Measurements from ENCODE around the gene ABLIM1.
A peak's percentile ranks its signal among the peaks of the same experiment; 100 is the strongest.

Gene ABLIM1

DNA sequence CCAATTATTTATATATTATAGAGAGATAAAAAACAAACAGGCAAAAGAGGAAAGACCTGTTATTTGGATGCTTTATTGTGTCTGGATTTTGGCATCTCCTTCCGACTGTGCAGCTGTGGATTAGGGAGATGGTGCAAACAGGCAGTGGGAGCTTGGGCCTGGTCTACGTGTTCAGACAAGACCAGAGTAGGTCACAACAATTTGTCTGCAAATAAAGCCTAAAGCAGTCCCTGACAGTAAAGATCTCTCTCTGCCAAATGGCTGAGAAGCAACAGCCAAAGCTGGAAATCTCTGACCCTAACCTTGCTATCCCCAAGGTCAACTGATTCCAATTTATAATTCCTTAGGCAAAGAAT lies 82.0 kb downstream of the ABLIM1 start:
- DNase-seq = no peak

DNA sequence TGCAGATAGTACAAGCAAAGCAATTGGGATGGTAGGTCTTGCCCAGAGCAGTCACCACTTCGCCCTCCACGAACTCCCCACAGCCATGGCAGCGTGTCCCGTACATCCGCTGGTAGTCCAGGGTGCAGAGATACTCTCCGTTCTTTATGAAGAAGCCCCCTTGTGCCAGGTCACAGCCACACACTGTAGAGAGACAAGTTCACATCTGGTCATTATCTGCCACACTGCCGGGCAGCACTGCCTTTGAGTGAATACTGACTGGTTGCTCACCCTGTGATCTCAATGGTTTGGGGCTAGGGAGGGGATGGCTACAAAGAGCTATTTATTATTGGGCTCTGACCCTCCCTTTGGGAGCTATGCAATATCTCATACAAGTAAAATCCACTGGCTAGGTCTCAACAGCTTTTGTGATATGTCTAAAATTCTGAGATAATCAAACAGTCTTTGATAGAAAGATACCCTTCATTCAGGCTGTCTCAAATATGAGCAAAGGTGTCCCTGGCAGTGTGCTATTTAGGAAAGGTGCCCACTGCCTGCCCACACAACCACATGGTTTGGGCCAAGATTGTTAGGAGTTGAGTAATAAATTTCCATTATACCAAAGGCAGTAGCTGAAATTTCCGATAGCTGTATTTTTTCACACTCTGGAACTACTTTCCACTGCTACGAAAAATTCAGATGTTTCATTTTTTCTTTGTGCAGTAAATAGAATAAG lies 82.5 kb downstream of the ABLIM1 start:
- no peak for DNase-seq

DNA sequence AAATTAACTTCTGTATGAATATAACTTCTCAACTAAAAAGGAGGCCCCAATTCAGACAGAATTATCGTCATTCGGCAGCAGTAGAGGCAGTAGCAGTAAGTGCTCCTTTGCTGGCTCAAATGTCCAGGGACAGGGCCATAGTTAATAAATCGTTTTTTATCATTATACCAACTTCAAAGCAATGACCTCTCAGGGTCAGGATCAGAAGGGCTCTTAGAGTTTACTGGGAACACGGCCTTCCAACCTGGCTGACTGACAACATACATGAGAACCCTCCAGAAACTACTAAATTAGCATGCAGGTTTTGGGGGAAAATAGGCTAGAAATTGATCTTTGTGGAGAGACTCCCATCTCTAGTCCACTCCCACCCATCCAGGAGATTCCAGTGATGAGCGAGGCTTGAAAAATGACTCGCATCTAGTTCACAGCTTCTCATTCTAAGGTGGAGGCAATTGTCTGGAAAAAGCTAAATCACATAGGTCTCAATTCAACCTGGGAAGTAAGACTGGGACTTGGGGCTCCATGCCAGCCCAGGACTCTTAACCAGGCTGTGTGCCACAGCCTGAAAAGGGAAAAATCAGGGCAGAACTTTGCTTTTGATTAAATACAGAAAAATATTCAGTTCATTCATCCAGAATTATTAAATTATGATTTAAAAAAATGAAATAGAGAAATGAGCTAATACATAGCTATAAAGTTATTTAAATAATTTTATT lies 84.6 kb downstream of the ABLIM1 start:
- no peak for DNase-seq

DNA sequence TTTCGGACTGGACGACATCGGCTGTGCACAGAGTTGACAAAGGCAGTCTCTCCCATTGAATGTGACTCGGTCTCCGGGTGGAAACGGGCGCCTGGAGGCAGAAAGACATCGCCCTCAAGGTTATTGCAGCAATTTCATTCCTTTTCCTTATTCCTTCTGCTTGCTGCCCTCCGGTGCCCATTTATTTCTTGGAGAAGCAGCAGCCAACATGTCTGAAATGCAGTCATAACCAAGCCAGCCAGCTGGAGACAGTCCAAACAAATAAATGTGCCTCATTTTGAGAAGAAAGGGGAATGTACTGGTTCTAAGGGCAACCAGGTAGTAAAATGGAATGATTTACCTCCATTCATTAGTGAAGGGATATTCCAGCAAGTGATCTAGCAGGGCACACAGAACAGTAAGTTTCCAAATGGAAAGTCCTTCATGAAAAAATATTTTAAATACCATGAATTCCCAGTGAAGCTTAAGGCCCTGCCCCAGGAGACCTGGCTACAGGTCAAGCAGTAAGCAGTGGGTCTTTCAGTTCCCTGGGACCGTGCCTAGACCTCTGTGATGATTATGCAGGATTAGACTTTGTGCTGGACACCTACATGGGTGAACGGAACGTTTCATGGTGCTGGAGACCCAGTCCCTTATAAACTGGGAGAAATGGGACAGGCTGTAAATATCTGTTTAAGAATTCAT lies 86.6 kb downstream of the ABLIM1 start:
- no peak for DNase-seq

DNA sequence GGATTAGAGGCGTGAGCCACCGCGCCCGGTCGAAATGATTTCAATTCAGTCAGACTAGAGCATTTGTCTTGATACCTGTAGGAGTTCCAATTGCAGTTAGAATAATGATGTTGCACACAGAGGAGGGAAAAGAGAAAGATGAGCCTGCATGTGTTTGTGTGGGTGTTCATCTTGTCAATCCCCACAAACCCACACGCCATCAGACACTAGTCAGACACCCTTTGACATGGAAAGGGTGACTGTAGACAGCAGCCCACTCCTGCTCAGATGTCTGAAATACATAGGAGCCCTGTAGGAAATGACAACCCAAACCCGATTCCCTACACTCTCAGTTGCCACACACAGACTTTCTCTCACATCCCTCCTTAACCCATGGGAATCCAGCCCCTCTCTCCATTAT lies 92.0 kb downstream of the ABLIM1 start:
- no peak for DNase-seq

DNA sequence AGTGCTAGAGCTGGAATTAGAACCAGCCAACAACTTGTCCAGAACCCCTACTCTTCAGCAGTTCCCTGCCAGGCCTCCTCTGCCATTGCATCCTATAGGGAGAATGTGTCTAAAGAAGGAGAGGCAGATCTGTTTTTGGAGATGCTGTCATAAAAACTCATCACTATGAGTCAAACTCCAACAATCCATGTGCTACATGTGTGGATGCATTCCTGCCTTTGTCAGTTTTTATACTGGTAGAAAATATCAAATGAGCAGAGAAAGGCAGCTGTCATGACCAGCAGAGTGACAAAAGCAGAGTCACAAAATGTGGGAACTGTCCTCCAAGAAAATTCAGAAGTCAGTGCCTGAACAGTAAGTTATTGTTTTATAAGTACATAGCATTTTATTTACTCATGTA lies 93.0 kb downstream of the ABLIM1 start:
- no peak for DNase-seq

DNA sequence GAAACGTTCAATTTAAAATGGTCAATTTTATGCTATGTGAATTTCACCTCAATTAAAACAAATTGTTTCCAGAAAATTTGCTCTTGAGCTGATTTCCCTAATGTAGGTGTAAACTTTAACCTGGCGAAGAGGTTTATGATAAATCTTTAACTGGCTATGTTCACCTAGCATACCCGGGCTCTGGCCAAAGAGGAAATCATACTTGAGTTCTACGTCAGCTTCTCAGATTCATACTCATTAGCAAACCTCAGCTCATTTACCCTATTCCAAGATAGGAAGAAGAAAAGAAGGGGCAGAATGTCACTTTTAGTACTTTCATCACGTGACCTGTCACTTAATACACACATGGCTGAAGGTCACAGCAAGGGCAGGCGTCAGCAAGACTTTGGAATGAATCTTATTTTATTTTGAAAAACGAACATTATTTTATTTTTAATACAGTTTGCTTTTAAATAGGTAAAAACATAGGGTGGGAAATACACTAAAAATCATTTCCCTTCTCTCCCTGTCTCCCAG lies 97.0 kb downstream of the ABLIM1 start:
- DNase-seq = no peak

DNA sequence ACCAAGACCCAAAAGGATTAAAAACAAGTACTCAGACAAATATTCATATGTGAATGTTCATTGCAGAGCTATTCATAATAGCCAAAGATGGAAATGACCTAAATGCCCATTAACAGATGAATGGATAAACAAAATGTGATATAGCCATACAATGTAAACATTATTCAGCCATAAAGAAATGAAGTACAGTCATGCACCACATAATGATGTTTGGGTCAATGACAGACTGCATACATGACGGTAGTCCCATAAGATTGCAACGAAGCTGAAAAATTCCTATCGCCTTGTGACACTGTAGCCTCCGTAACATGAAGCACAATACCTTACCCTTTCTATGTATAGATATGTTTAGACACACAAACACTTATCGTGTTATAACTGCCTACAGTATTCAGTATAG lies 97.9 kb downstream of the ABLIM1 start:
- no peak for DNase-seq

DNA sequence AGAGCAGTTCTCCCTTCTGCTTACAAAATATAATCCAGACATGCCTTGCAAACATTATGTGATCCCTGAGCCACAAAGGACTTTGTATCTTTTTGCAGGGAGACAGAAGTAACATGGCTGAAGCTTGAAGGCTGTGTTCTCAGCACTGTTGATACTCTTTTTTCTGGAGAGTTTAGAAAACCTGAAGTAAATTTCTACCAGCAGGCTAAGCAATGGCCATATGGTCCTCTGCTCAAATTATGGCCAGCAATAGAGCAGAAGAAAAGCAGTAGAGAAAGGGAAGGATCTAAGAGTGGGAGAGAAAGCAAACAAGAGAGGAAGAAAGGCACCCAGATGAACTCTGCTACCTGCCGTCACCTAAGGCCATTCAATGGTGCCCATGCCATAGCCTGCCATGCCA lies 98.4 kb downstream of the ABLIM1 start:
- no peak for DNase-seq

DNA sequence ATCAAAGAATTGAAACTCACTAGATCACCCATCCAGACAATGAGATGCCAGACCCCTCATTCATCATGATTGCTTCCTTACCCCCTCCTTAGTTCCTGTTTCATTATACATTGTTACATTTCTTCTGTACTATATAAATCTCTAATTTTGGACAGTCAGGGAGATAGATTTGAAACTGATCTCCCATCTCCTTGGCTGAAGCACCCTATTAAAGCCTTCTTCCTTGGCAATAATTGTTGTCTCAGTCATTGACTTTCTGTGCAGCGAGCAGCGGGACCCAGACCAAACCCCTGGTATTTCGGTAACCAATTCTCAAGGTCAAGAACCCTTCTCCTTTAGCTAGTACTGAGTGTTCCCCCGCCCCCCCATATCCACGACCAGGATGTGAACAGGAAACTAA lies 100.2 kb downstream of the ABLIM1 start:
- DNase-seq = no peak

DNA sequence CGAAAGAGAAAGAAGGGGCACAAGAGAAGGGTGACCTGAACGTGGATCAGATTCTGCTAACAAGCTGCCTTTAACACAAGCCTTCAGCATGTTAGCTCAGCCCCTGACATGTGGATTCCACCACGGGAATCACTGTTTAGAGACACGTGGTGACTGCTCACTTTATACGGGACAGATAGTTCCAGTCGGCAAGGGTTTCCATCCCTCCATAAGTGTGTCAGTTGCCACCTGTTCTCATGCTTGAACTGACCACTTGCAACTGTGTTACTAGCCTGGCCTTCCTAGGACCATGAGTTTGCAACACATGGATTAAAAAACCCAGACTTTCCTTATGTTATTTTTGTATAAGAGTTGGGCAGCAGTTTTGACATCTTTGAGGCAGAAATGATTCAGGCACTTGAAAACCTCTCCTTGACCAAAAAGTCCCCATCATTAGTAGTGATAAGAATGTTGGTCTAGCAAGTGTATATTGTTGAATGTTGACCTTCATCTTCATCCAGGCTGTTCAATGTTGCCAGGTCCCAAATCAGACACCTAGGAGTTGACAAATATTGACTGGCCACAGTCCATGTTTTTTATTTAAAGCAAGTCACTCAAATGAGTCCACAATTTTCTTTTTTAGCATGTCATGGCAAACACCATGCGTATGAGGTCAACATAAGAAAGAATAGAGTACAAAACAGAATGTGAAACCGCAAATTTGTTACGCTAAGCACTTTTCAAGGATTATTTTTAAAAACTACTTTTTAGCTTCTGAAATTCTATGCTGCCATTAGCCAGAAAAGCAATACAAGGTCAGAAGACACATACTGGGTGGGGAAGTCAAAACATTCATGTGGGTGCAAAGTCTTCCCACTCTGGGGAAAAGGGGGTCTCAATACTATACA lies 101.6 kb downstream of the ABLIM1 start:
- DNase-seq = no peak

DNA sequence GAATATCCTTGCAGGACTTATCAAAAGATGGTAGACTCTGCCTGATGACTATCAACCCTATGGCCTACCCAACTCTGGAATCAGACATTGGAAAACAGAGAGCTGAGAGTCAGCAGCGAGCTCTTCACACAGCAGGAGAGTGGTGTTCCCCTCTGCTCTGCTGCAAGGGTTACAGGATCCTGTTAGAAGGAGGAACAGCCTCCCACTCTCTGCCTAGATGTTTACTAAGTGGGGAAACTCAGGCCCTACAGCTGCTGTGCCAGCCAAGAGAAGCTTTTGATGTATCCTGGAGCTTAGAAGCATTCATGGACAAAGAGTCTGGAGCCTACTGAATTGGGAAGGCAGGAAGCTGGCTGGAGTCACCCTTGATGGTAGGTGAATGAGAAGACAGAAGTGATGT lies 104.6 kb downstream of the ABLIM1 start:
- no peak for DNase-seq

DNA sequence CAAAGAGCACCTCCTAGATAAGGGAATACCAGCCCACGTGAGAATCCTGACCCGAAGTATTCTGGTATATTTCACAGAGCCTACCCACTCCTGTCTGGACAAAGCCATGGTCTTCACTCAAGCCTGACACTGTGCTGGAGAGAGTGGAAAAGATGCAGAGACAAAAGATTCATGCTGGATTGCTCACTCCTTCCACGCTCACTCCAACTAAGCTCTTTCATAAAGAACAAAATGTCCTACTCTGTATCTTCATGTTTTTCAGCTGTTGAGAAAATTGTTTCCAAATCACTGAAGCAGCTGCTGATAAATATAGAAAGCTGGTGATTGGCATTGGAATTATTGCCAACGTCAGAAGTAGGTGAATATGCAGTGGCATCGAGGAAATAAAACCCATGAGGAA lies 106.0 kb downstream of the ABLIM1 start:
- no peak for DNase-seq

DNA sequence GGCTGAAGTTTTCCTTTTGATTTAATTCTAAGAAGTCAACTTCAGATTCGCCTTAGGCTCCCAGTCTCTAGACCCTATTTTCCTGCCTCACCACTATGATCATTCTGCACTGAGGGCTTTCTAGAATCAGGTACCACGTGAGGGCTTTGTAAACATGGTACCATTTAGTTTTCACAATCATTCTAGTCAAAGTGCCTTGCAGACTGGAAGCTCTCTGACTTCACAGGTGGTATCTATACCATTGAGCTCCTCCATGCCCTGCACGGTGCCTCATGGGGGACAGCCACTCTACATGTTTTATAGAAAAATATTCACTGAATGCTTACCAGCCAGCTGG lies 106.5 kb downstream of the ABLIM1 start:
- DNase-seq = no peak

DNA sequence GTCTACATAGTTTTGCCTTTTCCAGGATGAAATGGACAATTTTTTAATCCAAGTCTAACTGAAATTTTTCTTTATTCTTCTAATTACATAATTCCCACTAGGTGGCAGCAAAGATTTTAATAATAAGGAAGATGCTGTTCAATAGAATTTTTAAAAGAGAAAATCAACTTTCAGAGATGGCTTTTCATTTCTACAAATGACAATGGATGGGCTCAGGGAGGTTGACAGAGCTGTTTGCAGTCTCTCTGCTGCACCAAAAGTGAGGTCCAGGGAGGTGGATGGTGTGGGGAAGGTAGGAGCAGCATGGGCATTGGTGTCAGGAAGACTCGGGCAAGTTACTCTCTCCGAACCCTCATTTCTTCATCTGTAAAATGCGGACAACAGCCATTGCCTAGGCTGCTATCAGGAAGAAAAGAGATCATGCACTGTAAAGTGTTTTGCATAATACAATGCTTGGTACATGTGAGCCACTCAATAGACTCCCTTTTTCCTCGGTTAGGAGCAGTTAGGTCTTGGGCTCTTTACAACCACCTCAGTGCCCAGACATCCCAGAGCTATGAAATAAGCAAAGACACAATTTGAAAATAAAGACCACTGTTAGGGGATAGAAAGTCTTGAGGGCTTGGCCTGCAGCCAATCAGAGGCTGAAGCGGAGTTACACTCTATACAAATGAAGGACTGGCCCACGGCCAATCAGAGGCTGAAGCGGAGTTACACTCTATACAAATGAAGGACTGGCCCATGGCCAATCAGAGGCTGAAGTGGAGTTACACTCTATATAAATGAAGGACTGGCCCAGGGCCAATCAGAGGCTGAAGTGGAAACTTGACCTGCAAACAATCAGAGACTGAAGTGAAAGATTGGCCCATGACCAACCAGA lies 107.1 kb downstream of the ABLIM1 start:
- peak; percentile 57 for DNase-seq

DNA sequence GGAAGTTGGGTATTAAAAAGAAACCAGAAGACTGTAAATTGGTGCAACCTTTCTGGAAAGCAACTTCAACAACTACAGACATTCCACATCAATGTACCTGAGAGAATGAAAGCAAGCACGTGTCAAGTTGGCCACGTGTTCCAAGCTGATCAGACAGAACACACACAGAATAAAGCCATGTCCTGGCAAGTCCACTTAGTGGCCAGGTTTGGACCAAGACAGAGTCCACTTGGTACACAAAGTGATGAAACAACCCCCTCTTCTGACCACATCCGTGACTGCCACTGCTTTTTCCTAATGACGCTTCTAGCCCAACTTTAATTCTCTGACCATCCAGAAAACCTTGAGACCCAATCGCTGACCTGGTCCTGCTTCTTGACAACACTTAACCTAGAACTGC lies 109.4 kb downstream of the ABLIM1 start:
- peak; percentile 45 for DNase-seq

DNA sequence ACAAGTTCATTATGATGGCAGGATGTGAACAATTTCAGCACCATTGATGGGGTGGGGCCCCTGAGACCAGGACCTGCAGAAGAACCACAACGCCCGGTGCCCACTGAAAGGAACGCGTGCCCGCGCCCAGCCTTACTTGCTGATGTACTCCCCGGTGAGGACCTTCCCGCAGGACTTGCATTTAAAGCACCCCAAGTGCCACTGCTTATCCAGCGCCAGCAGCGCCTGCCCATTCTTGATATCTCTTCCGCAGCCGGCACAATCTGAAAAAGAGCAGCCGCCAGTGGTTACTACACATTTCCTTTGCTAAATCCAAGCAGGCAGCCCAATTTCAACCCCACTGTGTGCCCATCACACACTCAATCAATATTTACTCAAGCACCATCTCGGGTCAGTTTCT lies 110.6 kb downstream of the ABLIM1 start:
- no peak for DNase-seq

DNA sequence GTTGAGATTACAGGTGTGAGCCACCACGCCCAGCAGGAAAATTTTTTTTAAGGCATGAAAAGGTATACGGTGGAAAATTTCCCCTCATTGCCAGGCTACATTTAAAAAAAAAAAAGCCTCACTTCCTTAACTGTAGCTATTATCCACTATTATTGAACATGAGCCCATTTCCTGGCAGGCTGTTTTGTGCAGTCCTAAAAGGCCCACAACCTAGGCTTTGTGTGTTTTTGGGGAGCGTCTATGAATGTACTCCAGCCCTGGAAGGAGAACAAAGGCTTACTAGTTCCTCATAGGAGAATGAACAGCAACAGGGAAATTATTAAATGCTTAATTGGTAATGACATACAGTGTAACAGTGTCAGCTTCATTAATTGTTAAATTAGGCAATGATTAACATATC lies 111.0 kb downstream of the ABLIM1 start:
- DNase-seq = no peak

DNA sequence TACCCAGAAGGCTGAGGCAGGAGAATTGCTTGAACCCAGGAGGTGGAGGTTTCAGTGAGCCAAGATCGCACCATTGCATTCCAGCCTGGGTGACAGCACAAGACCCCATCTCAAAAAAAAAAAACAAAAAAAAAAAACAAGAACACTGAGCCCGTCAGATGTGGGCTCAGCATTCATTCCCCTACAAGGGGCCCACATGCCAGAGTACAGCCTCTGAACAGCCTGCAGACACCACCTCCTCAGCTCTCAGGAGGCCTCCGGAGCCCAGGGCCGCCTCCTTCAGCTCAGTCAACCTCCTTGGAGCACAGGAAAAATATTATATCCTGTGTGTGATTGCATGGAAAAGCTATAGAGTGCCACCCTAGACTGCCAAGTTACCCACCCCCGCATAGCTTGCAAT lies 112.3 kb downstream of the ABLIM1 start:
- no peak for DNase-seq

DNA sequence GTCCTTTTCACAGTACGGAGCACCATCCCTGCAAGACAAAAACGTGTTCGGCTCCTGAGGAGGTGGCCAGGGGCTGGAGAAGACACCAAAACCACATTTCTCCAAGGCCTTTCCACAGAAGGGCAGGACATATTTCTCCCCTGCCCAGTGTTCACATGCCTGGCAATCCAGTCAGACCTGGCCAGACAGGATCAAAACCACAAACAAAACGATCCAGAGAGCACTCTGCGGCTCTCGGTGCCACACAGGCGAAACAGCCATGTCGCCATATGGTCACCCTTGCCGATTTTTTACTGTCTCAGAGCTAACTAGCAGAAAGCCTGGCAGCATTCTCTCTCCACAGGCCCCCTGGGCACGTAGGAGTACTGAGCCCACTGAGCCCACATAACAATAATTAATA lies 113.0 kb downstream of the ABLIM1 start:
- DNase-seq = no peak

DNA sequence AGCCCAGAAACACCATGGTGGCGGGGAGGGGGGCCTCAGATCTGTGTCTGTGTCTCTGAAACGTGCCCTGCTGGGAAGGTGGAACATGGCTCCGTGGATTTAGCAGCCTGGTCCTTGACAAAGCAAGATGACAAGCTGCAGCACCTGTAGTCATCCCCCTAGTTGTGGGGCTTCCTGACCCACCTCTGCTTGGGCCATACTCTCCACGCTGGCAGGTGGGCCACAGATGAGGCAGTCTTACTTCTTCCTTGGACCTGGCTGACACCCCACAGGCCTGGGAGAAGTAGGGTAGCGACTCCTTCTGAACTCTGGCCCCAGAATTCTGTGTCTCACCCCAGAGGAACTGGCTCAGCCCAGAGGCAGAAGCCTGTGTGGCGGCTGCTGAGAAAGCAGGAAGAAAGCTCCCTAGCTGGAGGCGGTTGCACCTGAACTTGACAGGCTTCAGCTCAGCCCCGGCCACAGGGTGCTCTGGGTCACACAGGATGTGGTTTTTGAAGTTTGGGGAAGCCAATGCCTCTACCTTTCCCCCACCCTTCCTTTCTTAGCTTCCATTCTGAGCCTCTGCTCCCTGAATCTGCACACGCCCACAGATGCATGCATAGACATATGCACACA lies 113.9 kb downstream of the ABLIM1 start:
- DNase-seq = no peak

DNA sequence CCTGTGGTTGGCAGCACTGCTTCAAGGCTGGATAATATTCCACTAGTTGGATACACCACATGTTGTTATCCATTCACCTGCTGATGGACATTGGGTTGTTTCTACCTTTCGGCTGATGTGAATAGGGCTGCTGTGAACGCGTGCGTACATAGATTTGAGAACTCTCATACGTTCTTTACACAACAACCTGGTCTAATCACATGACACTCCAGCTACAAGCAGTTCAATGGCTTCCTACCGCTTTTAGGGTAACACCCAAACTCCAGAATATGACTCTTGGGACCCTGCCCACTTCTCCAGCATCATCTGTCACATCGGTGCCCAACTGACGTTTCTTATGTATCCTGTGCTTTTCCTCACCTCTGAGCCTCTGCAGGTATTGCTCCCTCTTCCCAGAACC lies 114.6 kb downstream of the ABLIM1 start:
- no peak for DNase-seq

Measured in NCI-H82 (cell line).